Astrocyte (in vitro differentiated cells and primary cell): ENCODE results near the gene ATXN10.

Source experiments
- EZH2 ChIP-seq: IDR thresholded peaks from 2 replicates; pipeline ENCODE4 v1.6.1; 2012; ENCODE audit warnings: mild to moderate bottlenecking, low read length, inconsistent platforms; ENCODE audit not compliant: insufficient read depth
- TF ChIP-seq, protein P1 (sequence below): IDR thresholded peaks from 2 replicates; pipeline ENCODE4 v1.5.1; 2011; ENCODE audit warnings: low read depth, mild to moderate bottlenecking, inconsistent platforms, low read length, moderate library complexity; ENCODE audit not compliant: insufficient read depth

DNA sequence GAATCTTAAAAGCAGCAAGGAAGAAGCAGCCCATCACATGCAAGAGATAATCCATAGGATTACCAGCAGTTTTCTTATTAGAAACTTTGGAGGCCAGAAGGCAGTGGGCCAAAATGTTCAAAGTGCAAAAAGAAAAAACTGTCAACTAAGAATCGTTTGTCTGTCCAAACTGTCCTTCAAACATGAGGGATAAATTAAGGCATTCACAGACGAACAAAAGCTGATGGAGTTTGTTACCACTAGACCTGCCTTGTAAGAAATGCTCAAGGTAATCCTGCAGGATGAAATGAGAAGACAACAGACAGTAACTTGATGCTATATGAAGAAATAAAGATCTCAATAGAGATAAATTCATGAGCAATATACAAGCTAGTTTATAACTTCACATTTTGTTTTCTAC lies 154.9 kb downstream of the ATXN10 start:
- TF ChIP-seq, protein P1, sequence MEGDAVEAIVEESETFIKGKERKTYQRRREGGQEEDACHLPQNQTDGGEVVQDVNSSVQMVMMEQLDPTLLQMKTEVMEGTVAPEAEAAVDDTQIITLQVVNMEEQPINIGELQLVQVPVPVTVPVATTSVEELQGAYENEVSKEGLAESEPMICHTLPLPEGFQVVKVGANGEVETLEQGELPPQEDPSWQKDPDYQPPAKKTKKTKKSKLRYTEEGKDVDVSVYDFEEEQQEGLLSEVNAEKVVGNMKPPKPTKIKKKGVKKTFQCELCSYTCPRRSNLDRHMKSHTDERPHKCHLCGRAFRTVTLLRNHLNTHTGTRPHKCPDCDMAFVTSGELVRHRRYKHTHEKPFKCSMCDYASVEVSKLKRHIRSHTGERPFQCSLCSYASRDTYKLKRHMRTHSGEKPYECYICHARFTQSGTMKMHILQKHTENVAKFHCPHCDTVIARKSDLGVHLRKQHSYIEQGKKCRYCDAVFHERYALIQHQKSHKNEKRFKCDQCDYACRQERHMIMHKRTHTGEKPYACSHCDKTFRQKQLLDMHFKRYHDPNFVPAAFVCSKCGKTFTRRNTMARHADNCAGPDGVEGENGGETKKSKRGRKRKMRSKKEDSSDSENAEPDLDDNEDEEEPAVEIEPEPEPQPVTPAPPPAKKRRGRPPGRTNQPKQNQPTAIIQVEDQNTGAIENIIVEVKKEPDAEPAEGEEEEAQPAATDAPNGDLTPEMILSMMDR = no peak
- TF ChIP-seq EZH2 = no peak
